ENCODE results near the gene HRK. TPM values are rescaled to one million over a fixed set of nuclear protein-coding genes. Genes with fewer than 3 reads are reported as not detected.
"Not testable (repeated sequence)": the region's sequence is repeated elsewhere in the genome, so short reads cannot be mapped to it uniquely, and the experiment has no call there.

Gene HRK
- total RNA-seq, 2 experiments from 2014 or later: not detected

DNA sequence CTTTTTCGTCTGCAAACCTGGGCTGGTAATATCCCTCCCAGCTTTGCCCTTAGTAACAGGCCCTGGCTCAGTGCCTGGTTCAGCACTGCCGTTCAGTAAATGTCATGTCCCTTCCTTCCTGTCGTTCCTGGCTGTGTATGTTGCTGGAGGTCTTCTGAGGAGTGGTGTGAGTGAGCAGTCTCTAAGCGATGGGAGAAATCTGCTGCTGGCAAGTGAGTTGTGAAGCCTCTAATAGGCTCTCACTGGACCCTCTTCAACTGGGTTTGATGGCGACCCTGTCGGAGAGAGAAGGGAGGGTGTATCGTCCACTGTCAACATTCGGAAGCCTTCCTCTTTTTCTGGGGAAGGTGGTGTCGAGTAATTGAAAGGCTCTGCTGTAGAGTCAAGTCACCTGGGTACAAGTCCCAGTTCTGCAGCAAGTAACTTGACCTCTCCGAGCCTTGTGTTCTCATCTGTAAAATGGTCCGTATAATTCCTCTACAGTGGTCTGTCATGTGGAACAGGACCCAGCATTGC, 62.8 kb downstream of the HRK start:
- ChIA-PET CTCF (no interaction called here), POLR2A (interaction anchor here (0.9 kb wide), 1 partner anchor 109 kb away, joined by 3 read pairs; no protein-coding TSS in a partner anchor)
- peak overlapping the region; percentile 93 for H3K27ac Mint-ChIP-seq
- peaks cover 23% of the 10 kb centered on the region for H3K4me1 Mint-ChIP-seq
- H3K9me3 Mint-ChIP-seq: no peaks in the 10 kb centered on the region
- H3K4me3 Mint-ChIP-seq: peak overlapping the region; percentile 92
- H3K27me3 Mint-ChIP-seq: no peaks in the 10 kb centered on the region
- H3K36me3 Mint-ChIP-seq (ENCODE audit: low read depth): no peaks in the 10 kb centered on the region
- DNase-seq: no peak

DNA sequence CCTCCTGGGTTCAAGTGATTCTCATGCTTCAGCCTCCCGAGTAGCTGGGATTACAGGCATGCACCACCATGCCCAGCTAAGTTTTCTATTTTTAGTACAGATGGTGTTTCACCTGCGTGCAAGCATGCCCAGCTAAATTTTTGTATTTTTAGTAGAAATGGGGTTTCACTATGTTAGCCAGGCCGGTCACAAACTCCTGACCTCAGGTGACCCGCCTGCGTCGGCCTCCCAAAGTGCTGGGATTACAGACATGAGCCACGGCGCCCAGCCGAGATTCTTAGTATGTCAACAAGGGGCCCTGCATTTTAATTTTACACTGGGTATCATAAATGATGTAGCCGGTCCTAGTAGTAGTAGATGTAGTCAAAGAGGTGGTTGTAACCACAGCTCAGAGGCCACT, 66.5 kb downstream of the HRK start:
- H3K9me3 Mint-ChIP-seq; H3K27ac Mint-ChIP-seq; CTCF ChIA-PET; H3K4me3 Mint-ChIP-seq; H3K36me3 Mint-ChIP-seq (ENCODE audit: low read depth); POLR2A ChIA-PET; DNase-seq; H3K27me3 Mint-ChIP-seq: not testable (repeated sequence)
- peaks cover 15% of the 10 kb centered on the region for H3K4me1 Mint-ChIP-seq

DNA sequence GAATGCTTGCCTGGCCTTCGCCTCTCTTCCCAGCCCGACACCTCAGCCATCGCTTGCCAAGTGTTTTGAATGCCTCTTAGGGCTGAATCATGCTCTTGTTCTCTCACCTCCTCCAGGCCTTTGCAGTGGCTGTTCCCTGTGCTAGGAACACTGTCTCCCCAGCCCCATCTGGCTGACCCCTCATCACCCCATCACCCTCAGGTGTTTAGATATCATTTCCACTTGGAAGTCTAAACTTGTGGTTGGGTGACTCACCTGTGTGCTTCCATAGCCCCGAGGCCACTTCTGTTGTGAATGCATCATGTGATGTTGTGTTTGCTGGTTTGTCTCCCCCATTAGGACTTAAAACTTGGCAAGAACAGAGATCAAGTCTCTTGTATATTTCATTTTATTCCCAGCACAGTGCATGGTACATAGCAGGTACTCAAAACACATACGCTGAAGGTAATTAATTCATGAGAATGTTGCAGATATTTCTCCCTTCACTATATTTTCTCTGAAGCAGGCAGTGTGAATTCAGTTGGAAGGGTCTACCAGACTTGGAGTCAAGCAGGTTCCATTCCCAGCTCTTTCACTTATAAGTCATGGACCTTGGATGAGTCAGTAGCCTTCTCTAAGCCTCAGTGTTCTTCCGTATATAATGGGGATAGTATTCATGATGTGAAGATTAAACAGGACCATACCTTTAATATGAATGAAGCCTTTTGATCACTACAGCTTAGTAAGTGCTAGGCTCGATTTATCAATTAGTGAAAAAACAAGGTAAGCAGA, 67.8 kb downstream of the HRK start:
- no peaks in the 10 kb centered on the region for H3K9me3 Mint-ChIP-seq
- CTCF ChIA-PET: no interaction called here

DNA sequence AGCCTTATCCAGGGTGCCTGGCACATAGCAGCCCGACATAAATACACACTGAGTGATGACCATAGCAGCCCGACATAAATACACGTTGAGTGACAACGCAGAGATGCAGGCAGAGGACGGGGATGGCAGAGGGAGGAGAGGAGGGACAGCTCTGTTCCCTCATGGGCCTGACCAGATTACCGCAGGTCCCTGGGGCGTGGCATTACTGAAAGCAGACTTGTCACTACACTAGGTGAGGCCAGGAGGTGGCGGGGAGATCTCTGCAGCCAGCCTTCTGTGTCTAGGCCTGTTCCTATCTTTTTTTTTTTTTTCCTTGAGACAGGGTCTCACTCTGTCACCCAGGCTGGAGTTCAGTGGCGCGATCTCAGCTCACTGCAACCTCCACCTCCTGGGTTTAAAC, 69.0 kb downstream of the HRK start:
- ChIA-PET POLR2A (no interaction called here), CTCF (no interaction called here)
- no peak overlapping the region for H3K27ac Mint-ChIP-seq
- no peaks in the 10 kb centered on the region for H3K4me1 Mint-ChIP-seq
- no peaks in the 10 kb centered on the region for H3K36me3 Mint-ChIP-seq (ENCODE audit: low read depth)
- no peaks in the 10 kb centered on the region for H3K9me3 Mint-ChIP-seq
- DNase-seq: no peak
- no peaks in the 10 kb centered on the region for H3K27me3 Mint-ChIP-seq
- no peak overlapping the region for H3K4me3 Mint-ChIP-seq

More for the DNA sequence above, 67.8 kb downstream of the HRK start:
- DNase-seq: no peak
- peaks cover 7% of the 10 kb centered on the region for H3K4me1 Mint-ChIP-seq
- no peaks in the 10 kb centered on the region for H3K36me3 Mint-ChIP-seq (ENCODE audit: low read depth)
- no peak overlapping the region for H3K4me3 Mint-ChIP-seq
- no peak overlapping the region for H3K27ac Mint-ChIP-seq
- no peaks in the 10 kb centered on the region for H3K27me3 Mint-ChIP-seq
- POLR2A ChIA-PET: no interaction called here

DNA sequence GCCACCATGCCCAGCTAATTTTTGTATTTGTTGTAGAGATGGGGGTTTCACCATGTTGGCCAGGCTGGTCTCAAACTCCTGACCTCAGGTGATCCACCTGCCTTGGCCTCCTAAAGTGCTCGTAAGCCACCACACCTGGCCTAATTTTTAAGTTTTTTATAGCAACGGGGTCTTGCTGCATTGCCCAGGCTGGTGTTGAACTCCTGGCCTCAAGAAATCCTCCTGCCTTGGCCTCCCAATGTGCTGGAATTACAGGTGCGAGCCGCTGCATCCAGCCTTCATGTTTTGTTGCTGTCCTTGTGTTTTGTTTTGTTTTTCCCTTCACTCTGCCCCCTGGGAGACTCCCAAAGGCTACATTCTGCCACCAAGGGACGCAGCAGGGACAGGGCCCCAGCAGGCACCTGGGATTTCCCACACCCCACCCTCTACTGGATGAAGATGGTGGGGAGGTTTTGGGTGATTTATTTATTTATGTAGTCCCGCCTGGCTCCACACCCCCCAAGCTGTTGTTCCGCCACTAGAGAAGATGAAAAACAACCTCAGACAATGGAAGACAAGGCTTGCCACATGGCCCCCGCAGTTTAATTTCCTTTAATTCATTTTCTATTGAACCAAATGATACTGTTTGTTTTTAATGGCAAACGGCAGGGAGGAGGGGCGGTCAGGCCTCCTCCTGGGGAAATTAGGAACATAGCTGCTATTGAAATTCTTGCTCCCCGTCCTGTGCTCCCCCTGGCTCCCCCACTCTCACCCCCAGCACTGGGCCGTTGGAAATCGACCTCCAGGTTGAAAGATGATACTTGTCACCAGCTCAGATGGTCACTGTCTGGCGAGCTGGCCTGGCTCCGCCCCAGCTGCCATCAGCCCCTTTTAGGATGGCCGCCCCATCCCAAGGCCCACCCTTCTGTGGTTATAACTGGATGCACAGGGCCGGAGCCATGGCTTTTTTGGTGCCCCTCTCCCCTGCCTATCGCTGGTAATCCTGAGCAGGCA, 72.8 kb downstream of the HRK start:
- Mint-ChIP-seq H3K27me3 (no peaks in the 10 kb centered on the region), H3K4me1 (no peaks in the 10 kb centered on the region), H3K9me3 (no peaks in the 10 kb centered on the region), H3K36me3 (ENCODE audit: low read depth) (no peaks in the 10 kb centered on the region), H3K27ac (no peak overlapping the region), H3K4me3 (no peak overlapping the region)
- ChIA-PET CTCF (no interaction called here), POLR2A (no interaction called here)
- no peak for DNase-seq

DNA sequence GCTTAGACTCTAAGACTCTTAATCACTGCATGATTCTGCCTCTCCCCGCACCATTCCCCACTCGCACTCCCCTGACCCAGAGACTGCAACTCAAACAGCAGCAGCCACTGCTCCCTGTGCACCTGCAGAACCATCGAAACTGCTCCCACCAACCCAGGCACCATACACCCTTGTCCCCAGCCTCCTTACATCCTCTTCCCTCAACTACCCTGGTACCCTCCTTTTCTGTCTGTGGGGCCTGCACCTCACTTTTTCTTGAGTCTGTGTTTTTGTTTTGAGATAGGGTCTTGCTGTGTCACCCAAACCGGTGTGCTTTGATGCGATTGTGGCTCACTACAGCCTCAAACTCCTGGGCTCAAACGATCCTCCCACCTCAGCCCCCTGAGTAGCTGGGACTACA, 73.7 kb downstream of the HRK start:
- CTCF ChIA-PET: no interaction called here
- H3K27me3 Mint-ChIP-seq: no peaks in the 10 kb centered on the region
- no peaks in the 10 kb centered on the region for H3K9me3 Mint-ChIP-seq

DNA sequence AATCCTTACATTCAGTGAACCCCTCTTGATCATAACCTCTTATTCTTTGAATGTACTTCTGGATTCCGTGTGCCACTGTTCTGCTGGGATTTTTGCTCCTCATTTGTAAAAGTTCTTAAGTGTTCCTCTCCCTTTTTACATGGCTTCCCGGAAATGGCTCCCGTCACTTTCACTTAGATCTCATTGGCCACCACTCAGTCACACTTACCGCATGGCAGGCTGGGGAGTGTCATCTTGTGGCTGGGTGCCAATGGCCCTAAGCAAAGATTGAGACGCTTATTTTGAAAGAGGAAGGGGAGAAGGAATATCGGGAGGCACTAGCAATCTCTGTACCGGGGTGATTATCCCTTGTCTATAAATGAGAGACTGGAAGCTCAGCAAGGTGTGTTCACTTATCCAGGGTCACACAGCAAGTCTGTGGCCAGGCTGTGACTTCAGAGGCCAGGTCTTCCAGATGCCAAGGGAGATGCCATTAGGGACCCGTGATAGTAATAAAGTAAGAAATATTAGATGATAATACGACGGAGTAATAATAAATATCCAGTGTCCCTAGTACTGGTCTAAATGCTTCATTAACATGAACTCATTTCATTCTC, 74.3 kb downstream of the HRK start:
- Mint-ChIP-seq H3K4me3 (no peak overlapping the region), H3K4me1 (no peaks in the 10 kb centered on the region), H3K27ac (no peak overlapping the region), H3K36me3 (ENCODE audit: low read depth) (no peaks in the 10 kb centered on the region), H3K9me3 (no peaks in the 10 kb centered on the region), H3K27me3 (no peaks in the 10 kb centered on the region)
- DNase-seq: no peak
- POLR2A ChIA-PET: interaction anchor here (0.6 kb wide), 1 partner anchor 153 kb away, joined by 3 read pairs; no protein-coding TSS in a partner anchor
- CTCF ChIA-PET: no interaction called here

More for the DNA sequence above, 73.7 kb downstream of the HRK start:
- Mint-ChIP-seq H3K4me1 (no peaks in the 10 kb centered on the region), H3K27ac (no peak overlapping the region), H3K36me3 (ENCODE audit: low read depth) (no peaks in the 10 kb centered on the region), H3K4me3 (no peak overlapping the region)
- DNase-seq: no peak
- POLR2A ChIA-PET: no interaction called here

Other genes with a start within 250 kb of the HRK start
- gene SPRING1, start 143.4 kb downstream of the HRK start, total RNA-seq: 10 to 100 TPM; 24.0 to 29.6 TPM
- gene RNFT2, start 143.1 kb downstream of the HRK start, total RNA-seq: 1 to 10 TPM; 9.0 to 9.8 TPM
- 1 to 10 TPM; 7.2 TPM for gene FBXW8, start 29.5 kb upstream of the HRK start, total RNA-seq
- gene TESC, start 218.0 kb upstream of the HRK start, total RNA-seq: 10 to 100 TPM; 29.2 to 30.1 TPM